Neuronal stem cell (in vitro differentiated cells): ENCODE data around the gene EPB41L4B.

ENCODE experiments used
- DNase-seq: peaks from one replicate; pipeline ENCODE4 v3.0.0-alpha.2; 2013; ENCODE audit warnings: low spot score
- H2AFZ ChIP-seq: one replicate; pipeline ENCODE4 v1.6.1; 2013; ENCODE audit warnings: mild to moderate bottlenecking, low read length, inconsistent platforms
- H2AK5ac ChIP-seq: 2 replicates; pipeline ENCODE4 v1.6.1; 2013; ENCODE audit warnings: low read depth, mild to moderate bottlenecking, inconsistent platforms, low read length, moderate library complexity, mixed read lengths
- H2BK120ac ChIP-seq: 2 replicates; pipeline ENCODE4 v1.6.1; 2013; ENCODE audit warnings: low read depth, mild to moderate bottlenecking, inconsistent platforms, low read length, moderate library complexity, mixed read lengths
- H2BK12ac ChIP-seq: one replicate; pipeline ENCODE4 v1.6.1; 2013; ENCODE audit warnings: low read length, inconsistent platforms
- H2BK15ac ChIP-seq: 2 replicates; pipeline ENCODE4 v1.6.1; 2013; ENCODE audit warnings: mild to moderate bottlenecking, low read length, inconsistent platforms, mixed read lengths
- H2BK5ac ChIP-seq: one replicate; pipeline ENCODE4 v1.6.1; 2013; ENCODE audit warnings: inconsistent platforms, mild to moderate bottlenecking, low read length, moderate library complexity
- H3K14ac ChIP-seq: one replicate; pipeline ENCODE4 v1.6.1; 2013; ENCODE audit warnings: low read length, inconsistent platforms
- H3K18ac ChIP-seq: 2 replicates; pipeline ENCODE4 v1.6.1; 2013; ENCODE audit warnings: low read length, inconsistent platforms
- H3K23ac ChIP-seq: 2 replicates; pipeline ENCODE4 v1.6.1; 2013; ENCODE audit warnings: low read depth, mild to moderate bottlenecking, mixed read lengths, low read length, inconsistent platforms; ENCODE audit not compliant: poor library complexity
- H3K27ac ChIP-seq: replicated peaks from 3 replicates; pipeline ENCODE4 v1.5.1; 2013; ENCODE audit warnings: low read length, inconsistent platforms
- H3K27me3 ChIP-seq, 3 experiments: 2 replicates each; pipeline ENCODE4 v1.6.1; 2013; ENCODE audit warnings: low read length in 3 of 3, mild to moderate bottlenecking in 2 of 3, inconsistent platforms in 1 of 3, low read depth in 1 of 3, mixed read lengths in 1 of 3, moderate library complexity in 1 of 3; ENCODE audit not compliant: control insufficient read depth in 3 of 3, insufficient read depth in 3 of 3
- H3K36me3 ChIP-seq, 2 donors: replicated peaks in 1 of 2; 2 replicates each; pipeline ENCODE4 v1.6.1; 2013; ENCODE audit warnings: low read length in 2 of 2; ENCODE audit not compliant: control insufficient read depth in 2 of 2, insufficient read depth in 2 of 2
- H3K4ac ChIP-seq: 2 replicates; pipeline ENCODE4 v1.6.1; 2013; ENCODE audit warnings: inconsistent platforms, mild to moderate bottlenecking, low read length, moderate library complexity
- H3K4me1 ChIP-seq, 2 donors: 1 replicate in 1 of 2; 2 replicates in 1 of 2; pipeline ENCODE4 v1.6.1; 2013; ENCODE audit warnings: low read length in 2 of 2, low read depth in 1 of 2; ENCODE audit not compliant: control insufficient read depth in 2 of 2, insufficient read depth in 1 of 2
- H3K4me2 ChIP-seq: one replicate; pipeline ENCODE4 v1.6.1; 2013; ENCODE audit warnings: mild to moderate bottlenecking, low read length, inconsistent platforms; ENCODE audit not compliant: insufficient read depth, poor library complexity, severe bottlenecking
- H3K4me3 ChIP-seq, 2 donors: 2 replicates each; pipeline ENCODE4 v1.5.1; 2013; ENCODE audit warnings: low read length in 2 of 2, mild to moderate bottlenecking in 2 of 2, inconsistent platforms in 1 of 2, moderate library complexity in 1 of 2
- H3K79me1 ChIP-seq: one replicate; pipeline ENCODE4 v1.6.1; 2013; ENCODE audit warnings: low read depth, mild to moderate bottlenecking, inconsistent platforms, low read length, moderate library complexity
- H3K9ac ChIP-seq: one replicate; pipeline ENCODE4 v1.6.1; 2013; ENCODE audit warnings: mild to moderate bottlenecking, low read depth, low read length, inconsistent platforms; ENCODE audit not compliant: poor library complexity
- H3K9me3 ChIP-seq, 2 donors: replicated peaks in 1 of 2; 2 replicates each; pipeline versions ENCODE3 to v1.6.1; 2013; ENCODE audit warnings: low read length in 2 of 2, mild to moderate bottlenecking in 2 of 2, inconsistent platforms in 1 of 2, low read depth in 1 of 2, mixed read lengths in 1 of 2, moderate library complexity in 1 of 2; ENCODE audit not compliant: control insufficient read depth in 2 of 2, insufficient read depth in 1 of 2
- H4K8ac ChIP-seq: one replicate; pipeline ENCODE4 v1.6.1; 2013; ENCODE audit warnings: low read depth, mild to moderate bottlenecking, inconsistent platforms, low read length, moderate library complexity
- H4K91ac ChIP-seq: one replicate; pipeline ENCODE4 v1.6.1; 2013; ENCODE audit warnings: low read length, low read depth, mild to moderate bottlenecking, inconsistent platforms; ENCODE audit not compliant: poor library complexity
- WGBS, 2 donors: extraction: QIAGEN DNeasy Blood & Tissue Kit; methylation state at CpG; one replicate each; pipeline ENCODE4 v1.1.7; 2013; ENCODE audit warnings: missing lambda C conversion rate in 2 of 2, mixed read lengths in 1 of 2; ENCODE audit not compliant: insufficient read length in 2 of 2, insufficient replicate concordance in 1 of 2; ENCODE audit errors: extremely low coverage in 2 of 2; 5-methylcytosine and 5-hydroxymethylcytosine counted together

Gene EPB41L4B

GRCh38 chr9:109251776-109252106 lies 69.1 kb downstream of the EPB41L4B start:
- H3K27ac ChIP-seq = no peak overlapping the region

GRCh38 chr9:109251080-109251775 lies 69.6 kb downstream of the EPB41L4B start:
- no peaks in the 10 kb centered on the region for H3K4me1 ChIP-seq
- no peak overlapping the region for H3K14ac ChIP-seq
- H4K8ac ChIP-seq = no peak overlapping the region
- no peak overlapping the region for H2AK5ac ChIP-seq
- H4K91ac ChIP-seq = no peak overlapping the region
- no peak overlapping the region for H2BK120ac ChIP-seq
- no peaks in the 10 kb centered on the region for H3K9me3 ChIP-seq
- no peak overlapping the region for H3K27ac ChIP-seq
- H3K36me3 ChIP-seq = no peaks in the 10 kb centered on the region
- no peak overlapping the region for H3K23ac ChIP-seq
- no peak overlapping the region for H3K4ac ChIP-seq
- H3K4me3 ChIP-seq = no peak overlapping the region
- no peak overlapping the region for H2AFZ ChIP-seq
- H2BK12ac ChIP-seq = no peak overlapping the region
- no CpG with 5 or more reads among the region's 10 CpGs for WGBS, 2 donors
- no peak for DNase-seq
- no peak overlapping the region for H3K9ac ChIP-seq
- no peak overlapping the region for H2BK5ac ChIP-seq
- no peaks in the 10 kb centered on the region for H3K79me1 ChIP-seq
- H2BK15ac ChIP-seq = no peak overlapping the region
- no peak overlapping the region for H3K18ac ChIP-seq
- H3K4me2 ChIP-seq = no peak overlapping the region
- H3K27me3 ChIP-seq = no peaks in the 10 kb centered on the region

More at GRCh38 chr9:109251776-109252106, 69.1 kb downstream of the EPB41L4B start:
- H3K4ac ChIP-seq = no peak overlapping the region
- H3K36me3 ChIP-seq = no peaks in the 10 kb centered on the region
- H2BK120ac ChIP-seq = no peak overlapping the region
- no peak overlapping the region for H3K14ac ChIP-seq
- no peaks in the 10 kb centered on the region for H3K9me3 ChIP-seq
- H3K4me3 ChIP-seq = no peak overlapping the region
- H4K91ac ChIP-seq = no peak overlapping the region
- no peaks in the 10 kb centered on the region for H3K4me1 ChIP-seq
- H4K8ac ChIP-seq = no peak overlapping the region
- H2AFZ ChIP-seq = no peak overlapping the region
- H3K18ac ChIP-seq = no peak overlapping the region
- no peak overlapping the region for H2BK5ac ChIP-seq
- DNase-seq = no peak
- no peak overlapping the region for H2AK5ac ChIP-seq
- no peak overlapping the region for H2BK12ac ChIP-seq
- no peak overlapping the region for H3K4me2 ChIP-seq
- no CpG with 5 or more reads among the region's 5 CpGs for WGBS, 2 donors
- H3K79me1 ChIP-seq = no peaks in the 10 kb centered on the region
- H3K27me3 ChIP-seq = no peaks in the 10 kb centered on the region
- H3K23ac ChIP-seq = no peak overlapping the region
- H2BK15ac ChIP-seq = no peak overlapping the region
- no peak overlapping the region for H3K9ac ChIP-seq

- DNase-seq = no peak
- no CpG with 5 or more reads among the region's 3 CpGs for WGBS, 2 donors
Observed at GRCh38 chr9:109250771-109251079, 70.1 kb downstream of the EPB41L4B start.

GRCh38 chr9:109250311-109250741 lies 70.5 kb downstream of the EPB41L4B start:
- H3K9me3 ChIP-seq = no peaks in the 10 kb centered on the region
- H4K91ac ChIP-seq = no peak overlapping the region
- no CpG with 5 or more reads among the region's 12 CpGs for WGBS, 2 donors
- no peak overlapping the region for H2BK5ac ChIP-seq
- no peak overlapping the region for H3K9ac ChIP-seq
- DNase-seq = no peak
- peak overlapping the region; percentile 21 for H3K14ac ChIP-seq
- H3K18ac ChIP-seq = no peak overlapping the region
- H2AK5ac ChIP-seq = no peak overlapping the region
- H3K27me3 ChIP-seq = no peaks in the 10 kb centered on the region
- H3K4me2 ChIP-seq = no peak overlapping the region
- H2BK15ac ChIP-seq = no peak overlapping the region
- H3K79me1 ChIP-seq = no peaks in the 10 kb centered on the region
- no peak overlapping the region for H2BK120ac ChIP-seq
- no peak overlapping the region for H3K4ac ChIP-seq
- H3K36me3 ChIP-seq = no peaks in the 10 kb centered on the region
- no peak overlapping the region for H3K4me3 ChIP-seq
- H2AFZ ChIP-seq = no peak overlapping the region
- H3K23ac ChIP-seq = no peak overlapping the region
- no peak overlapping the region for H3K27ac ChIP-seq
- H3K4me1 ChIP-seq = no peaks in the 10 kb centered on the region
- peak overlapping the region; percentile 23 for H2BK12ac ChIP-seq
- H4K8ac ChIP-seq = no peak overlapping the region

More at GRCh38 chr9:109250771-109251079, 70.1 kb downstream of the EPB41L4B start:
- H2BK15ac ChIP-seq = no peak overlapping the region
- H2BK12ac ChIP-seq = no peak overlapping the region
- no peaks in the 10 kb centered on the region for H3K79me1 ChIP-seq
- H4K91ac ChIP-seq = no peak overlapping the region
- no peak overlapping the region for H2BK120ac ChIP-seq
- H3K27ac ChIP-seq = no peak overlapping the region
- H3K9ac ChIP-seq = no peak overlapping the region
- no peak overlapping the region for H3K23ac ChIP-seq
- no peak overlapping the region for H2AK5ac ChIP-seq
- no peak overlapping the region for H2AFZ ChIP-seq
- H3K18ac ChIP-seq = no peak overlapping the region
- H3K36me3 ChIP-seq = no peaks in the 10 kb centered on the region
- no peaks in the 10 kb centered on the region for H3K4me1 ChIP-seq
- H3K4me3 ChIP-seq = no peak overlapping the region
- no peak overlapping the region for H2BK5ac ChIP-seq
- no peak overlapping the region for H3K4ac ChIP-seq
- no peaks in the 10 kb centered on the region for H3K9me3 ChIP-seq
- no peaks in the 10 kb centered on the region for H3K27me3 ChIP-seq
- no peak overlapping the region for H3K14ac ChIP-seq
- H4K8ac ChIP-seq = no peak overlapping the region
- no peak overlapping the region for H3K4me2 ChIP-seq
